NCI-H748 treated with DMSO at 0.1 percent for 48 hours (cell line): ENCODE measurements around the gene PDE5A.
"Not testable (repeated sequence)": the region's sequence is repeated elsewhere in the genome, so short reads cannot be mapped to it uniquely, and the experiment has no call there.

Experiments
- DNase-seq: peaks from one replicate; lab custom pipeline; 2025; lab: John Stamatoyannopoulos, UW

PDE5A gene

DNA sequence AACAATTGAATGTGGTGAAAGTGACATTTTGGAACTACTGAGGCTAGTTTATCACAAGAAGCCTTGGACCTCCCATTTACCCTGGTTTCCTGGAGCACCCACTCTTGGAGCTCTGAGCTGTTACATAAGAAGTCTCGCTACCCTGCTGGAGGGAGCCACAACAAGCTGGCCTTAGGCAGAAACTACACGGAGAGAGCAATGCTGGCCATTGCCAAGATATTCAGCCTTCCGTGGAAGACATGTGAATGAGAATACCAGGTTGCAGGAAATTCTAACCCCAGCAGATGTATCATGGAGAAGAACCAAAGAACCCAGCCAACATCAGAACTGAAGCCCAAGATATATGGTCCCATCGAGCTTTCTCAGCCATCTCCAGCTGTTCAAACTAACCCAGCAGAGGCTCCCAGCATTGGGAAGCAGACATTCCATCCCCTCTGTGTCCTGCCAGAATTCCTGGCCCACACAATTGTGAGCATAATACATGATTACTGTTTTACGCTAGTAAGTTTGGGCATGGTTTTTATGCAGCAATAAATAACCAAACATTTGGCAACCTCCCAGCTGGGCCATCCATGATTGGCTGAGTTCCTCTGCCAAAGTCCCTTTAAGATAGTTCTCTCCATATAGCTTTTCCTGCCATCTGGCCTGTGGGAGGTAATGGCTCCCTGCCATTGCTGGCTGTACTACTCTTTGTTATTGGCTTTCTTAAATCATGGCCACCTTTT is 17.9 kb upstream of the PDE5A start:
- no peak for DNase-seq

DNA sequence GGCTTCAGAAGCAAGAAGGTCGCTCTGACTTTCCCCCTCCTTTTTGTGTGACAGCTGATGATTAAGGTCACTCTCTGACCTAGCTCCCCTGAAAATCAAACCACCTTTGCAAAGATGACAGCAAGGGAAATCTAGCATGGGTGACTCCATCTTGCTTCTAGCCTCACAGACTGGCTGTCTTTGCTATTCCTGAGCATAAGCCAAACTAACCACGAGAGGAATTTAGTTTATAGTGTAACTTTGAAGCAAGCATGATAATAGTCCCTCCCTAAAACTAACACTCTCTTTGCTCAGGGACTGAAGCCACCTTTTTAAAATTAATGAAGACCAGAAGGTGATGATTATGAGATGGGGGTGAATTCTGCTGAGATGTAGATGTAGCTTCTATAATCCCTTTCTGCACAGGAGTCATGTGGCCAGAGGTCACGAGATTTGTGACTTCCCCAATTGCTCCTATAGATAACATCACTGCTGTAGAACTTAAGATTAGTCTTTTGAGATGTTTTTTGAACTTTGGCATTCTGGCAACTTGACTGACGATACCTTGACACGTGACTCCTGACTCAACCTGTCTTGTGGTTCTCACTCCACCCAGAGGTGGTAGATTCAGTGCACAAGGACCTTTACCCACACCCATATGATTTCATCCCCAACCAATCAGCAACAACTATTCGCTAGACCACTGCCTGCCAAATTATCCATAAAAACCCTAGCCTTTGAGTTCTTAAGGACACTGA is 14.9 kb upstream of the PDE5A start:
- no peak for DNase-seq

DNA sequence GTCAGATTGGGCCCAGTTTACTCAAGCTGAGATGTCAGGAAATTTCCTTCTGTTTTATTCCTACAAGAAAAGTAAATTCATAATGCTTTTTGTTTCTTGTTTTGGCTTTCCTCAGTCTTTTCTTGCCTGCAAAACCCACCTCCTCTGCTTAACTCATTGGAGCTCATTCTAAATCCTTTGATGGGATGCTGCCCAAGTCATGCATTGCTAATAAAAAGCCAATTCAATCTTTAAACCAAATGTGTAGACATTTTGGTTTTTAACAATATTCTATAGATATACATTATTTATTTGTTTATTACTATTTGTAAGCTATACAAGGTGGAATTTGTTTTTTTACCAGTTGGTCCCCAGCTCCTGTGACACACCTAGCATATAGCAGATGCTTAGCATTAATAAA is 13.2 kb upstream of the PDE5A start:
- DNase-seq, result no peak

GRCh38 chr4:119638359-119638758 is 9.8 kb upstream of the PDE5A start:
- no peak for DNase-seq

DNA sequence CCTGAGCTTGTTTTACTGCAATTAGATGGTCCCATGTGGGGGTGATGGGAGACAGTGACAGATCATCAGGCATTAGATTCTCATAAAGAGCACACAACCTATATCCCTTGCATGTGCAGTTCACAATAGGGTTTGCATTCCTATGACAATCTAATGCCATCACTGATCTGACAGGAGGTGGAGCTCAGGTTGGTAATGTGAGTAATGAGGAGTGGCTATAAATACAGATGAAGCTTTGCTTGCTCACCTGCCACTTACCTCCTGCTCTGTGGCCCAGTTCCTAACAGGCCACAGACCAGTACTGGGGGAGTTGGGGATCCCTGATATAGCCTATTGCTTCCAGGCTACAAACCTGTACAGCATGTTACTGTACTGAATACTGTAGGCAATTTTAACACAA is 8.2 kb upstream of the PDE5A start:
- DNase-seq, result not testable (repeated sequence)

GRCh38 chr4:119632216-119632615 is 3.6 kb upstream of the PDE5A start:
- DNase-seq, result no peak

GRCh38 chr4:119629142-119629471 is 503 bp upstream of the PDE5A start:
- peak; percentile 46 for DNase-seq

DNA sequence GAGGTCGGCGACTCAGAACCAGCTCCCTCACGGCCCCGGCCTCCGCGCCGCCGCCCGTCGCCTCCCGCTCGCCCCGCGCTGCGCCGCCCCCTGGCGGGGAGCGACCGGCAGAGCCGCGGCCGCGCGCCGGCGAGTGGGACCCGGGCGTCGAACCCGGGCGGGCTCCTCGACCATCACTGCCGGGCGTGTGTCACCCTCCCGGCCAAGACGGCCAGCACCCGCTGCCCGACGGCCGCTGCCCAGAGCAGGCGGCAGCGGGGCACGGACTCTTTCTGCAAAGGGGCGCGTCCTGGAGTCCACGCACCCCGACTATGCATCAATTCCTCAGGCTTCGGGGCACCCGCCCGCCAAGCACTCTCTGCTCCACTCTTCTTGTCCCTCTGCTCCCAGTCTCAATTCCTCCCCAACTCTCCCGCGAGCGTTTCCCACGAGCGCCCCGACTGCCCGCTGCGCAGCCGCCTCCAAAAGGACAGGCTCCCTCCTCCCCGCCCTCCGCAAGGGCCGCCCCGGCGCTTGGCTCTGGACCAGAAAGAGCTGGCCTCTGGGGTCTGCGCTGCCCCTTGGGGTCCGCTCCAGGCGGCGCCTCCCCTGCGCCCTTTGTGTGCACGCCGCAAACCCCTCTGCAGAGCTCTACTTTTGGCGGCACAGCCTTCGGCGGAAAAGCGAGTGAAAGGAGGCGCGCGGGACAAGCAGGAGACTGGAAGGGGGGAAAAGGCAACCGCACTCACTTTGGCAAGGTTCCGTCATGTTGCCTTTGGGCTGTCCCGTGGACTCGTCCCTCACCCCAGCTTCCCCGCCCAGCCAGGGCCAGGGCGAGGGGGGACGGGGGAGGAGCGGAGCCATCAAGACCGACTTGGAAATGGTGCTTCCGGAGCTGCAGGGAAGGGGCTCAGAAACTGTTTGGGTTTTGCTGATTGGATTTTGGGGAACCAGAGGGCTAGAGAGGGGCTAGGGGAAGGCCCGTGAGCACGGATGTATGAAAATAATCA is 1.0 kb downstream of the PDE5A start:
- peak; percentile 32 for DNase-seq

- DNase-seq, result no peak
Measured at GRCh38 chr4:119626943-119627266, 1.7 kb downstream of the PDE5A start.

- DNase-seq, result no peak
Measured at GRCh38 chr4:119626420-119626819, 2.2 kb downstream of the PDE5A start.

DNA sequence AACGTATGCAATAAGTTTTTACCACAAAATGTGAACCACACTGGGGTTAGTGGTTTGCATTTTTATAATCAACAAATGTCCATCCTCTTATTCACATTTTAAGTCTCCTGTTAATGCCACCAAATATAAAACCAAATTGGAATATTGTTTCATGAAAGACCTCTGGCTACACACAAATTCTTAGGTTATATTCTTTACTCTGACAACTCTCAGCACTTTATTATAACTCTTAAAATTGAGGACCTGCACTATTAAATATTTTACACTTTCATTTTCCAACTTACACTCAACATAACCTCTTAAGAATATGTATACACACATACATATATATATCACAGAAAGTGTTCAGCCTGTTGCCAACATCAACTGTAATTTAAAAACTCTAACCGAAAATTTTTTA is 2.8 kb downstream of the PDE5A start:
- no peak for DNase-seq

DNA sequence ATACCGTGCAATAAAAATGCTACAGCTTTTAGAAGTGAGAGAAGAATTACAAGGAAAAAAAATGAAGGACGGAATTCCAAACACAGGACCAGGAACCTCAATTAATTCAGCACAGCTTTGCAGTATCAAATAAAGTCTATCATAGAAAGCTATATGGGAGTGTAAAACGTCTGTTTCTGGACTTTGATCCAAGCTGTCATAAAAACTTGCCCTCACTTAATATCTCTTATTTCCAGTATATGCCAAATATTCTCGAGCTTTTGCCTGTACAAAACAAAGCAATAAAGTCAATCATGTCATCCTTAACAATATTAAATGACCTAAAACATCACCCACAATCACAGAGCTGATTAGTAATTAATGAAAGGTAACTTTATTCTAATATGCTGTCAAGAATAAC is 4.2 kb downstream of the PDE5A start:
- no peak for DNase-seq

DNA sequence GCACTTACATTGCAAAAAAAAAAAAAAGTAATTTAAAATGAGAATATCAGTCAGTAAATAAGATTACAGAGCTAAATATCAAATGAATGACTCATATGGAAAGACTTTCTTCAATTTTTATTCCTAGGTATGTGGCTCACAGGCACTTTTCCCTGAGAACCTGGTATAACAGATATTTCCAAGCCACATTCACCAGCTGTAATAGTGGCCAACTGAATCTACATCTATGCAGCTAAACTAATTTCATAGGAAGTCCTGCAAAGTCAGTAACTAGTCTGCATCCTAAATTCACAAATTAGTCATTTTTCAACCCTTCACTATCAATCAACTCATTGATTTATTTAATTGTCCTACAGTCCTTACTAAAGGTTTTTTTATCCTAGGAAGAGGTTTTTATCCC is 5.6 kb downstream of the PDE5A start:
- no peak for DNase-seq

- no peak for DNase-seq
Measured at GRCh38 chr4:119615068-119615719, 13.4 kb downstream of the PDE5A start.

DNA sequence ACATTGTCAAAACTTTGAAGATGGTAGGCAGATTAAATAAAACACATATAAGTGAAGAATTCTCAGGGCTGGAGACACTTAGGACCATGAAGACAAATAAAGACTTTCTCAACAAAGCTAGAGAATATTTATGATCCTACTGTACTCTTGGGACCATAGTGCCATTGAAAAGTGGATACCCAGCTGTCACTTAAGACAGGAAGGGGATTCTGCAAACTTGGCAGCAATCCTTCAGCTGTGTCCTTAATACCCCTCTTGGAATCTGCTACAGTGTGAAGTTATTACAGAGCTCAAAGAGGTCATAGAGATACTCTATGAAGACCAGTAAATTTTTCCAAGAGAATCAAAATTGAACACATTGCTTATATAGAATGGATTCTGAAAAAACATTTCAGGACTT is 24.3 kb downstream of the PDE5A start:
- DNase-seq, result no peak

DNA sequence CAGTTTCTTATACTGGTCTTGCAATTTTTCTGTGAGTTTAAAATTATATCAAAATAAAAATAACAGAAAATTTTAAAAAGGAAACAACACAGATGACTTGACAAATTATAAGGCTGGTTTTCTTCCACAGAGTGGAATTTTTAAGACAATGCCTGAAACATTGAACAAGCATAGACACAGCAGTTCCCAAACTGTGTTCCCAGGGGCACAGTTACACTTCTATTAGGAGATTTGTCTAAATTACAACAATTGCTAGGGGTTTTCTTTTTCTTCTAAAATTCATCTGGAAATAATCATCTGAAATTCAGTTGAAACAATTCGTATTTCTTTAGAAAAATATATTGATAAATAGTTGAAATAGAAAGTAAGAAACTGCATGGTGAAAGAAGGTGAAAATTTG is 26.2 kb downstream of the PDE5A start:
- DNase-seq, result no peak

DNA sequence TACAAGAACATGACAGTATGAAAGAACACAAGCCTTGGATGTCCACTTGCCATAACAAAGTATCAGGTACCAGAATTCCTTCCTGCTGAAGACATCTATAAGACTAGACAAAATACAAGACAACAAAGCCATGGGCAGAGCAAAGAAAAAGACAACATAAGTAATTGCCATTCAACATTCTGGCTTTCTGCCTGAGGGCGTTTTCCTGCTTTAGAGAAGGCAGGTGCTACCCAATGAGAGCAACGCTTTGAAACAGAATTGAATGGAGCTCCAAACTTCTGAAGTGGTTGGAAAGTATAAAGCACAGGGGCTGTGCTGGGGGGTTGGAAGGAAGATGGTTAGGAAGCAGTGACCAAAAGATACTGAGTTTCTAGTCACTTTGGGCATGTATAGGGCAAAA is 30.1 kb downstream of the PDE5A start:
- DNase-seq, result no peak

DNA sequence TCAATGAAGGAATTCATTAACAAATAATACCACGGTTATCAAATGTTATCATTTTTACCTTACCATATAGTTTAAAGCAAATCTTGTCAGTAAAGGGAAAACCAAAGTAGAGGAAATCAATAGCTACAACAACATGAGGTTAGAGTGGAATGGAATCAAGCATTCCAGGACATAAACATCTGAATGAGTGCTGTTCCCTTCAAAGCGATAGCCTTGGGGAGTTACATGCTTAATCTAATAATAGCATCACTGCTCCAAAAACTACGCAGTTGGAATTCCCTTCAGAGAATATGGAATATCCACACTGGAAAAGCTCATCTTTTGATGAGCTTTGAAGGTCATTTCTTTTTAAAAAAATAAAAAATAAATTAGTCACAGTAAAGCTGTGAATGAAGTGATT is 31.2 kb downstream of the PDE5A start:
- no peak for DNase-seq

DNA sequence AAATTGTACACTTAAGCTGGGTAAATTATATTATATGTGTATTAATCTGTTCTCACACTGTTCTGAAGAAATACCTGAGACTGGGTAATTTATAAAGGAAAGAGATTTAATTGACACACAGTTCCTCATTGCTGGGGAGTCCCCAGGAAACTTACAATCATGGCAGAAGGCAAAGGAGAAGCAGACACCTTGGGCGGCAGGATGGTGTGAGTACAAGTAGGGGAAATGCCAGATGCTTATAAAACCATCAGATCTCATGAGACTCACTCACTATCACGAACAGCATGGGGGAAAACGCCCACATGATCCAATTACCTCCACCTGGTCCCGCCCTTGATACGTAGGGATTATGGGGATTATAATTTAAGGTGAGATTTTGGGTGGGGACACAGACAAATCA is 34.9 kb downstream of the PDE5A start:
- DNase-seq, result no peak

DNA sequence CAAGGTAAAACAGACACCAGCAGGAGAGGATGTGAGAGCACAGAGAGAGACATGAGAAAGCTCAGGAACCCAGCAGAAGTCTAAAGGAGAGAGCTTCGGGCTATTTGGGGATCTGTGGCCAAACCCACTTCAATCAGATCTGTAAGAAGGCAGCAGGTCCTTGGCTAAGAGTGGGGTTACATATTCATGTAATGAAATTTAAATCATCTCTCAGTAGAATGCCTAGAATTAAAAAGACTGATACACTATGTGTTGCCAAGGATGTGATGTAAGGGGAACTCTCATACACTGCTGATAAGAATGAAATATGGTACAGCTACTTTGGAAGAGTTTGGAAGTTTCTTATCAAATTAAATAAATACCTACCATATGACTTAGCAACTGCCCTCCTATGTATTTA is 35.8 kb downstream of the PDE5A start:
- DNase-seq, result no peak

GRCh38 chr4:119589165-119589564 is 39.4 kb downstream of the PDE5A start:
- DNase-seq, result no peak

GRCh38 chr4:119587796-119588195 is 40.8 kb downstream of the PDE5A start:
- DNase-seq, result no peak
